Astrocyte of the cerebellum (primary cell): ENCODE measurements around the gene STUM.

Experiments used
- DNase-seq: peaks from one replicate; pipeline ENCODE4 v3.0.0-alpha.2; 2011; ENCODE audit warnings: low read depth
- H3K4me3 ChIP-seq: 2 replicates; pipeline ENCODE4 v1.5.1; 2011; ENCODE audit warnings: mild to moderate bottlenecking, low read depth, low read length, moderate library complexity
- CTCF ChIP-seq: IDR thresholded peaks from 2 replicates; pipeline ENCODE4 v1.5.1; 2012; ENCODE audit warnings: low read length, low read depth, moderate library complexity, mild to moderate bottlenecking; ENCODE audit errors: missing control alignments
- in situ Hi-C: cut with HindIII; loops from 2 replicates; pipeline ENCODE4 v1.10.0; 2017; ENCODE audit warnings: low sequenced_read_pairs

STUM gene

GRCh38 chr1:226630592-226630991 lies 82.0 kb downstream of the STUM start:
- TF ChIP-seq CTCF = no peak
- in situ Hi-C loops = loop anchor here (25.0 kb wide), 1 partner anchor 207 kb away; no protein-coding TSS in a partner anchor
- DNase-seq = no peak
- no peak overlapping the region for H3K4me3 ChIP-seq

- no peak for DNase-seq
- in situ Hi-C loops = loop anchor here (25.0 kb wide), 1 partner anchor 206 kb away; no protein-coding TSS in a partner anchor
- no peak overlapping the region for H3K4me3 ChIP-seq
- TF ChIP-seq CTCF = no peak
Measured at GRCh38 chr1:226631229-226632000, 82.9 kb downstream of the STUM start.

GRCh38 chr1:226632169-226632879 lies 83.8 kb downstream of the STUM start:
- in situ Hi-C loops = loop anchor here (25.0 kb wide), 1 partner anchor 205 kb away; no protein-coding TSS in a partner anchor
- H3K4me3 ChIP-seq = no peak overlapping the region
- DNase-seq = no peak
- no peak for TF ChIP-seq CTCF

GRCh38 chr1:226632922-226633351 lies 84.4 kb downstream of the STUM start:
- DNase-seq = no peak
- TF ChIP-seq CTCF = no peak
- in situ Hi-C loops = loop anchor here (25.0 kb wide), 1 partner anchor 204 kb away; no protein-coding TSS in a partner anchor
- no peak overlapping the region for H3K4me3 ChIP-seq

- DNase-seq = no peak
- in situ Hi-C loops = loop anchor here (25.0 kb wide), 1 partner anchor 204 kb away; no protein-coding TSS in a partner anchor
- H3K4me3 ChIP-seq = no peak overlapping the region
- TF ChIP-seq CTCF = no peak
Measured at GRCh38 chr1:226633541-226634165, 85.1 kb downstream of the STUM start.

GRCh38 chr1:226634166-226634588 lies 85.6 kb downstream of the STUM start:
- no peak overlapping the region for H3K4me3 ChIP-seq
- TF ChIP-seq CTCF = peak; percentile 91
- peak; percentile 26 for DNase-seq
- in situ Hi-C loops = loop anchor here (25.0 kb wide), 1 partner anchor 203 kb away; no protein-coding TSS in a partner anchor
